Testis (tissue), 2 donors: ENCODE results near the gene HOXA13.

Source experiments
- CTCF ChIP-seq, 3 experiments: fragments of 450-650 bp in 2 of 3; fragments of 200-600 bp in 1 of 3; sonication (generic) in 1 of 3; IDR thresholded peaks; one replicate each; pipeline ENCODE4 v1.5.1; 2016 to 2019; ENCODE audit warnings: antibody characterized with exemption in 3 of 3, mild to moderate bottlenecking in 2 of 3, moderate library complexity in 1 of 3
- POLR2A ChIP-seq: fragments of 450-650 bp; IDR thresholded peaks from one replicate; pipeline ENCODE4 v1.6.1; 2017; ENCODE audit warnings: antibody characterized with exemption, mild to moderate bottlenecking, moderate library complexity

- no peak for TF ChIP-seq CTCF (IDR thresholded peaks at IDR 0.05)
- TF ChIP-seq POLR2A = no peak
Observed at GRCh38 chr7:27144781-27145164, 55.1 kb downstream of the HOXA13 start.
